Measurements from ENCODE around the gene EEF1AKMT4.

- TF ChIP-seq CTCF (IDR thresholded peaks at IDR 0.05) (peak; percentile 74), REST (IDR thresholded peaks at IDR 0.05; ENCODE audit: insufficient read depth in 1 of 2, low read depth in 2 of 2, low read length in 1 of 2) (no peak), POLR2AphosphoS5 (IDR thresholded peaks at IDR 0.05; ENCODE audit: low read depth, low read length) (no peak), TCF7L2 (IDR thresholded peaks at IDR 0.05; ENCODE audit: low read depth, low read length) (no peak), SIN3A (IDR thresholded peaks at IDR 0.05; ENCODE audit: borderline replicate concordance, insufficient read depth, low read depth, low read length) (no peak)
These were observed 56.1 kb downstream of the EEF1AKMT4 start for GRCh38 chr3:184305577-184305976.
